Choroid plexus epithelial cell (primary cell): Measurements from ENCODE around the gene MAST2.
A peak's percentile ranks its signal among the peaks of the same experiment; 100 is the strongest.
"Not testable (repeated sequence)": the region's sequence is repeated elsewhere in the genome, so short reads cannot be mapped to it uniquely, and the experiment has no call there.

Experiments used
- DNase-seq: peaks from one replicate; pipeline ENCODE4 v3.0.0-alpha.2; 2010; ENCODE audit warnings: low read depth
- H3K4me3 ChIP-seq: 2 replicates; pipeline ENCODE4 v1.5.1; 2011; ENCODE audit warnings: low read depth, mild to moderate bottlenecking, control low read depth, low read length, moderate library complexity
- TF ChIP-seq, protein P1 (sequence below): conservative IDR thresholded peaks from 2 replicates; pipeline ENCODE4 v1.5.1; 2011; ENCODE audit warnings: low read depth, mild to moderate bottlenecking, control low read depth, inconsistent platforms, low read length, moderate library complexity

MAST2 gene

DNA sequence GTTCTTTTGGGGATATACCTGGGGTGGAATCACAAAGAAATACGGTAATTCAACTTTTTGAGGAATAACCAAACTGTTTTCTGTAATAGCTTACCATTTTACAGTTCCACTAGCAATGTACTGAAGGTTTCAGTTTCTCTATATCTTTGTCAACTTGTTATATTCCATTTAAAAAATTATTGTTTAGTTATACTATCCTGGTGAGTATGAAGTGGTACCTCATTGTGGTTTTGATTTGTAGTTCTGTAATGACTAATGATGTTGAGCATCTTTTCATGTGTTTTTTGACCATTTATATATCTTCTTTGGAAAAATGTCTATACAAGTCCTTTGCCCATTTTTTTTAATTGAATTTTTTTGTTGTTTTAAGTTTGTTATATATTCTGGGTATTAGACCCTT lies 39.4 kb downstream of the MAST2 start:
- TF ChIP-seq, protein P1, sequence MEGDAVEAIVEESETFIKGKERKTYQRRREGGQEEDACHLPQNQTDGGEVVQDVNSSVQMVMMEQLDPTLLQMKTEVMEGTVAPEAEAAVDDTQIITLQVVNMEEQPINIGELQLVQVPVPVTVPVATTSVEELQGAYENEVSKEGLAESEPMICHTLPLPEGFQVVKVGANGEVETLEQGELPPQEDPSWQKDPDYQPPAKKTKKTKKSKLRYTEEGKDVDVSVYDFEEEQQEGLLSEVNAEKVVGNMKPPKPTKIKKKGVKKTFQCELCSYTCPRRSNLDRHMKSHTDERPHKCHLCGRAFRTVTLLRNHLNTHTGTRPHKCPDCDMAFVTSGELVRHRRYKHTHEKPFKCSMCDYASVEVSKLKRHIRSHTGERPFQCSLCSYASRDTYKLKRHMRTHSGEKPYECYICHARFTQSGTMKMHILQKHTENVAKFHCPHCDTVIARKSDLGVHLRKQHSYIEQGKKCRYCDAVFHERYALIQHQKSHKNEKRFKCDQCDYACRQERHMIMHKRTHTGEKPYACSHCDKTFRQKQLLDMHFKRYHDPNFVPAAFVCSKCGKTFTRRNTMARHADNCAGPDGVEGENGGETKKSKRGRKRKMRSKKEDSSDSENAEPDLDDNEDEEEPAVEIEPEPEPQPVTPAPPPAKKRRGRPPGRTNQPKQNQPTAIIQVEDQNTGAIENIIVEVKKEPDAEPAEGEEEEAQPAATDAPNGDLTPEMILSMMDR = no peak

DNA sequence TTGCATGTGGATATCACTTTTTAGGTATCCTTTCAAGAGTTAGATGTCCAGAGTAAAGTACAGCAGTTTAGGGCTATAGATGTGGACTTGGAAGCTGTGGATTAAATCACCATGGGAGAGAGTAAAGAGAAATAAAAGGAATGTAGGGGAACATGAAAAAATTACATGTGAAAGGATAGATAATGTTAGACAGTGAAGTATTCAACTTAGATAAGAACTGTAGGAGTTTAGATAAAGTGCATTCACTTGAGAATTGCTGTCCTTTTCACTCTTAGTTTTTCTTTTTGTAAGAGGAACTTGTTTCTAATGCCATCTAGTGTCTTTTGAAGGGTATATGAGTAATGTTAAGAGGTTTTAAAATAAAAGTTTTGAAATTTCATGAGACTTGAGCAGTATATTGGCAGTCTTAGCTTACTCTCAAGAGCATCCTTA lies 40.1 kb downstream of the MAST2 start:
- TF ChIP-seq, protein P1 = peak; percentile 43
- H3K4me3 ChIP-seq = no peak overlapping the region
- DNase-seq = peak; percentile 77

More for the DNA sequence above, 39.4 kb downstream of the MAST2 start:
- no peak overlapping the region for H3K4me3 ChIP-seq
- DNase-seq = no peak

DNA sequence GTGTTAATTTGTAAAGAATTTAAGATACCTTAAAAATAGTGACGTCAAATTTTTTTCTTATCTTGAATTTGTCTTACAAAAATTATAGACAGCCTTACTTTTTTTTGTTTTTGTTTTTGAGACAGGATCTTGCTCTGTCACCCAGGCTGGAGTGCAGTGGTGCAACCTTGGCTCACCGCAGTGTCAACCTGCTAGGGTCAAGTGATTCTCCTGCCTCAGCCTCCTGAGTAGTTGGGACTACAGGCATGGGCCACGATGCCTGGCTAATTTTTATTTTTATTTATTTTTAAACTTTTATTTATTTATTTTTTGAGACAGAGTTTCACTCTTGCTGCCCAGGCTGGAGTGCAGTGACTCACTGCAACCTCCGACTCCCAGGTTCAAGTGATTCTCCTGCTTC lies 40.6 kb downstream of the MAST2 start:
- not testable (repeated sequence) for DNase-seq, H3K4me3 ChIP-seq

DNA sequence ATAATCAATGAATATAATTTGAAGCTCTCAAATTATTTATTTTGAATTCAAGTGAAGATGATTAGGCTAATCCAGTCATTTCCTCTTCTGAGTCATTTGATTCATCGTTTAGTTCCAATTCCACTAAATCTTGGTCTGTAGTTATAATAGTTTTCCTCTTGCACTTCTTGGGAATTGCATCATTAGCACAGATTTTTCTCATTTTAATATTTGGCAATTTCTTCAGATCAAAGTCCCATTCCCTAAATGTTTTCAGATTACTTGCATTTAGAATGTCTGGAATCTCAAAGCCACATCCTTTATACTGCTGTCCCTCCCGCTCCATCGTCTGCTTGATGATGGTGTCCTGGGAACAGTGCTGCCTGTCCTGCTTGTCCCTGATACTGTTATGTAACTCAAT lies 43.5 kb downstream of the MAST2 start:
- H3K4me3 ChIP-seq = no peak overlapping the region
- TF ChIP-seq, protein P1 = no peak
- DNase-seq = no peak

DNA sequence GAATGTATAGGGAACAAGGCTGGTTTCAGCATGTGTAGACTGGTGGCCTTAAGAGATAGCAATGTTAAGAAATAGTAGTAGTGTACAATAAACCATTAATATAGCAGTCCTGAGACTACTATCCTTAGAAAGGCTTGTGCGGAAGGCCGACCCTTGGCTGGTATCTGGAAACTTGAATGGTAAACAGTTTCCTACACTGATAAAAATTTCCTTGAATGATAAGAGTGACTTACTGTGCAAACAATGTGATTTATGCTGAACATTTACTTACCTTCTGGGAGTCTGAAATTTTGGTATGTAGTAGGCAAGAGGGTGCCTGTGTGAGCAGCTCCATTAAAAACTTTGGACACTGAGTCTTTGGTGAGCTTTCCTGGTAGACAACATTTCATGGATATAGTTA lies 44.7 kb downstream of the MAST2 start:
- TF ChIP-seq, protein P1 = no peak
- H3K4me3 ChIP-seq = no peak overlapping the region
- no peak for DNase-seq

DNA sequence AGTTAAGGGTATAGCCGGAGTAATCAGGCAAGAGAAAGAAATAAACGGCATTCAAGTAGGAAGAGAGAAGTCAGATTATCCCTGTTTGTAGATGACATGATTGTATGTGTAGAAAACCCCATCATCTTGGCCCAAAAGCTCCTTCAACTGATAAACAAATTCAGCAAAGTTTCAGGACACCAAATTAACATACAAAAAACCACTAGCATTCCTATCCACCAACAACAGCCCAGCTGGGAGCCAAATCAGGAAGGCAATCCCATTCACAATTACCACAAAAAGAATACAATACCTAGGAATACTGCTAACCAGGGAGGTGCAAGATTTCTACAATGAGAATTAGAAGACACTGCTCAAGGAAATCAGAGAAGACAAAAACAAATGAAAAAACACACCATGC lies 45.3 kb downstream of the MAST2 start:
- DNase-seq = no peak
- TF ChIP-seq, protein P1 = no peak

DNA sequence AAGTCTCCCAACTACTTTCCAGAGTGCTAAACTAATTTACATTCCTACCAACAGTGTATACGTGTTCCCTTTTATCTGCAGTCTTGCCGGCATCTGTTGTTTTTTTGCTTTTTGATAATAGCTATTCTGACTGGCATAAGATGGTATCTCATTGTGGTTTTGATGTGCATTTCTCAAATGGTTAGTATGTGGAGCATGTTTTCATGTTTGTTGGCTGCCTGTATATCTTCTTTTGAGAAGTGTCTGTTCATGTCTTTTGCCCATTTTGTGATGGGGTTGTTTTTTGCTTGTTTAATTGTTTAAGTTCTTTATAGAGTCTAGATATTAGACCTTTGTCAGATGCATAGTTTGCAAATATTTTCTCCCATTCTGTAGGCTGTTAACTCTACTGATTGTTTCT lies 46.6 kb downstream of the MAST2 start:
- H3K4me3 ChIP-seq = no peak overlapping the region
- TF ChIP-seq, protein P1 = no peak
- no peak for DNase-seq

More for the DNA sequence above, 45.3 kb downstream of the MAST2 start:
- no peak overlapping the region for H3K4me3 ChIP-seq

DNA sequence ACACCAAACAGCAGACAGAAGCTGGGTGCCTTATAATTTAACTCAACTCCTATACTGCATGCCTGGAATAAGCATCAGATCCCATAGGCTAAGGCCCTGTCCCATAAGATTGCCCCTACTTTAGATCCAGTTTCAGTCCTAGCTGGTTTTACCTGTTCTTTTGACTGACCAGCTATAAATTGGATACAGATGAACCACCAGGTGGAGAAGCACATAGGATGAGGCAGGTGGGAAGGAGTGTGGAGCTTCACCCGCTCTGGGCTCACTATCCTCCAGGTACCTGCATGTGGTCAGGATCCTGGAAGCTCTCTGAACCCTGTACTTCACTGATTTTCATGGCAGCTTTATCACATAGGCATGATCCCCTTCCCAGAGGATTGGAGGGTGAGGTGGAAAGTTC lies 51.3 kb downstream of the MAST2 start:
- no peak overlapping the region for H3K4me3 ChIP-seq

More for the DNA sequence above, 51.3 kb downstream of the MAST2 start:
- no peak for DNase-seq
- TF ChIP-seq, protein P1 = no peak
